K562 (cell line): ENCODE results near the gene NUP153. TPM values are rescaled to one million over a fixed set of nuclear protein-coding genes. Genes with fewer than 3 reads are reported as not detected.
A peak's percentile ranks its signal among the peaks of the same experiment; 100 is the strongest.

Experiments used
- BRF2 ChIP-seq: IDR thresholded peaks from 3 replicates; pipeline ENCODE4 v1.6.1; 2011; ENCODE audit warnings: borderline replicate concordance, mild to moderate bottlenecking; ENCODE audit not compliant: insufficient read length, insufficient read depth
- CTBP1 ChIP-seq: fragments of 450-650 bp; IDR thresholded peaks from 2 replicates; pipeline ENCODE4 v1.6.1; 2016; ENCODE audit warnings: borderline replicate concordance
- ETV6 ChIP-seq, 3 experiments: fragments of 150-350 bp in 1 of 3; sonication (generic) in 1 of 3; formaldehyde crosslinking in 1 of 3; IDR thresholded peaks; 2 replicates each; pipeline versions ENCODE4 v1.6.1 to v1.8.0; 2014 to 2022; ENCODE audit warnings: borderline replicate concordance in 2 of 3, low read depth in 2 of 3, antibody characterized with exemption in 1 of 3, low read length in 1 of 3, mild to moderate bottlenecking in 1 of 3, missing genetic modification reagents in 1 of 3
- EWSR1 ChIP-seq: fragments of 450-650 bp; IDR thresholded peaks from 2 replicates; pipeline ENCODE4 v1.6.1; 2018; ENCODE audit warnings: borderline replicate concordance, mild to moderate bottlenecking, low read depth, moderate library complexity; ENCODE audit not compliant: partially characterized antibody
- FOXA3 ChIP-seq, 2 experiments: fragments of 450-650 bp in 1 of 2; sonication (generic) in 1 of 2; formaldehyde crosslinking; IDR thresholded peaks in 1 of 2; conservative IDR thresholded peaks in 1 of 2; 2 replicates each; pipeline versions ENCODE4 v1.4.0 to v1.8.0; 2020 to 2022; ENCODE audit warnings: mild to moderate bottlenecking in 2 of 2, missing genetic modification reagents in 1 of 2
- IRF2 ChIP-seq: sonication (generic); formaldehyde crosslinking; IDR thresholded peaks from 2 replicates; pipeline ENCODE4 v1.8.1; 2022; ENCODE audit warnings: mild to moderate bottlenecking, missing genetic modification reagents
- MAFG ChIP-seq: fragments of 450-650 bp; conservative IDR thresholded peaks from 2 replicates; pipeline ENCODE4 v1.6.1; 2016; ENCODE audit warnings: missing genetic modification characterization, missing compliant biosample characterization
- NBN ChIP-seq: fragments of 450-650 bp; IDR thresholded peaks from 2 replicates; pipeline ENCODE4 v1.6.1; 2016; ENCODE audit warnings: low read depth, mild to moderate bottlenecking
- NFE2L1 ChIP-seq: fragments of 450-650 bp; IDR thresholded peaks from 2 replicates; pipeline ENCODE4 v1.6.1; 2016; ENCODE audit warnings: missing genetic modification characterization, low read depth, mild to moderate bottlenecking, missing compliant biosample characterization, moderate library complexity, borderline replicate concordance
- NFYB ChIP-seq: IDR thresholded peaks from 2 replicates; pipeline ENCODE4 v1.6.1; 2011; ENCODE audit warnings: mild to moderate bottlenecking, moderate library complexity; ENCODE audit not compliant: insufficient read length; ENCODE audit errors: extremely low read depth
- PHF8 ChIP-seq: fragments of 200-600 bp; sonication (generic); IDR thresholded peaks from 2 replicates; pipeline ENCODE4 v1.6.1; 2012; ENCODE audit warnings: mixed run types, mild to moderate bottlenecking, inconsistent platforms, low read length, moderate library complexity, borderline replicate concordance
- RB1 ChIP-seq: fragments of 450-650 bp; IDR thresholded peaks from 2 replicates; pipeline ENCODE4 v1.6.1; 2017; ENCODE audit warnings: low read depth, mild to moderate bottlenecking
- TCF15 ChIP-seq: fragments of 250-450 bp; sonication (Bioruptor Pico); IDR thresholded peaks from 2 replicates; pipeline ENCODE4 v1.8.0; 2022; ENCODE audit warnings: moderate library complexity, mild to moderate bottlenecking, inconsistent platforms
- THRAP3 ChIP-seq: fragments of 450-650 bp; IDR thresholded peaks from 2 replicates; pipeline ENCODE4 v1.6.1; 2016; ENCODE audit warnings: mild to moderate bottlenecking, inconsistent platforms, borderline replicate concordance
- ZBED1 ChIP-seq: IDR thresholded peaks from 2 replicates; pipeline ENCODE4 v1.6.1; 2014
- ZKSCAN8 ChIP-seq: fragments of 200-800 bp; sonication (Bioruptor generic); IDR thresholded peaks from 2 replicates; pipeline ENCODE4 v1.6.1; 2016; ENCODE audit warnings: missing genetic modification characterization, missing compliant biosample characterization
- ZNF217 ChIP-seq: sonication (generic); formaldehyde crosslinking; IDR thresholded peaks from 2 replicates; pipeline ENCODE4 v1.8.0; 2022; ENCODE audit warnings: mild to moderate bottlenecking, missing genetic modification reagents
- polyA plus RNA-seq, 8 experiments: library from polyadenylated mRNA; depleted of rRNA in 4 of 8; stranded (reverse) in 5 of 8; unstranded in 3 of 8; fragments of >200 nt; fragmentation: Nextera tagmentation in 2 of 8; fragmentation: Illumina TruSeq in 1 of 8; extraction: Ambion mirVana in 2 of 8; extraction: Trizol in 1 of 8; gene quantifications; 2 replicates each; pipeline versions ENCODE4 v1.2.1 to v1.2.3, GENCODE V29; 2011 to 2014; ENCODE audit warnings: inconsistent platforms in 1 of 8, missing spikeins in 1 of 8
- total RNA-seq, 7 experiments: library from RNA; depleted of rRNA in 6 of 7; stranded (reverse); fragments of >200 nt in 6 of 7; fragmentation: Illumina TruSeq in 2 of 7; extraction: Trizol in 2 of 7; gene quantifications; 2 replicates each; pipeline versions ENCODE4 v1.2.1 to v1.2.3, GENCODE V29; 2011 to 2021; ENCODE audit warnings: low replicate concordance in 1 of 7
- TF ChIP-seq, protein P1 (sequence below), 2 experiments: fragments of 200-800 bp in 1 of 2; sonication (Bioruptor generic) in 1 of 2; sonication (generic) in 1 of 2; formaldehyde crosslinking in 1 of 2; IDR thresholded peaks in 1 of 2; conservative IDR thresholded peaks in 1 of 2; 2 replicates each; pipeline versions ENCODE4 v1.5.0 to v1.6.1; 2016 to 2020; ENCODE audit warnings: missing compliant biosample characterization in 1 of 2, missing genetic modification characterization in 1 of 2, missing genetic modification reagents in 1 of 2
- TF ChIP-seq, protein P2 (sequence below): IDR thresholded peaks from 2 replicates; pipeline ENCODE4 v1.6.1; 2011; ENCODE audit not compliant: insufficient read length; ENCODE audit errors: extremely low read depth
- TF ChIP-seq, protein P3 (sequence below): sonication (generic); formaldehyde crosslinking; IDR thresholded peaks from 2 replicates; pipeline ENCODE4 v1.8.1; 2023; ENCODE audit warnings: mild to moderate bottlenecking, missing genetic modification reagents

NUP153 gene
- total and polyA plus RNA-seq, 9 of the 15 experiments (the other 6 are each of a cell fraction or from before 2014, with no cell fraction given): 21.9 to 110 (median 84.8) TPM

- no peak for TF ChIP-seq TCF15 (CRISPR knock-in tag)
- peak; percentile 60 for TF ChIP-seq NBN
- TF ChIP-seq ZKSCAN8 (CRISPR knock-in tag): no peak
- TF ChIP-seq ETV6 (IDR thresholded peaks at IDR 0.05; ENCODE audit: borderline replicate concordance in 1 of 2, low read depth in 2 of 2, low read length in 1 of 2): no peak
- no peak for TF ChIP-seq ETV6 (CRISPR knock-in tag; IDR thresholded peaks at IDR 0.05; ENCODE audit: borderline replicate concordance)
- TF ChIP-seq BRF2: no peak
- no peak for TF ChIP-seq EWSR1
- no peak for TF ChIP-seq IRF2 (CRISPR knock-in tag)
- no peak for TF ChIP-seq NFYB
- TF ChIP-seq RB1: peak; percentile 19; the same call in 1 of the 2 replicates
- TF ChIP-seq FOXA3 (CRISPR knock-in tag; conservative IDR thresholded peaks at IDR 0.05 in 1 of 2, IDR thresholded peaks at IDR 0.05 in 1 of 2): peak; percentile 47 to 85; a peak in 3 of 4 replicates
- TF ChIP-seq NFE2L1 (tag): no peak
- no peak for TF ChIP-seq ZNF217 (CRISPR knock-in tag)
- TF ChIP-seq THRAP3: no peak
- peak; percentile 40 for TF ChIP-seq CTBP1
- TF ChIP-seq, protein P1, sequence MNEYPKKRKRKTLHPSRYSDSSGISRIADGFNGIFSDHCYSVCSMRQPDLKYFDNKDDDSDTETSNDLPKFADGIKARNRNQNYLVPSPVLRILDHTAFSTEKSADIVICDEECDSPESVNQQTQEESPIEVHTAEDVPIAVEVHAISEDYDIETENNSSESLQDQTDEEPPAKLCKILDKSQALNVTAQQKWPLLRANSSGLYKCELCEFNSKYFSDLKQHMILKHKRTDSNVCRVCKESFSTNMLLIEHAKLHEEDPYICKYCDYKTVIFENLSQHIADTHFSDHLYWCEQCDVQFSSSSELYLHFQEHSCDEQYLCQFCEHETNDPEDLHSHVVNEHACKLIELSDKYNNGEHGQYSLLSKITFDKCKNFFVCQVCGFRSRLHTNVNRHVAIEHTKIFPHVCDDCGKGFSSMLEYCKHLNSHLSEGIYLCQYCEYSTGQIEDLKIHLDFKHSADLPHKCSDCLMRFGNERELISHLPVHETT (CRISPR knock-in tag; conservative IDR thresholded peaks at IDR 0.05 in 1 of 2, IDR thresholded peaks at IDR 0.05 in 1 of 2): peak in 1 of 2 experiments; percentile 74; a peak in 2 of 4 replicates
- TF ChIP-seq, protein P2, sequence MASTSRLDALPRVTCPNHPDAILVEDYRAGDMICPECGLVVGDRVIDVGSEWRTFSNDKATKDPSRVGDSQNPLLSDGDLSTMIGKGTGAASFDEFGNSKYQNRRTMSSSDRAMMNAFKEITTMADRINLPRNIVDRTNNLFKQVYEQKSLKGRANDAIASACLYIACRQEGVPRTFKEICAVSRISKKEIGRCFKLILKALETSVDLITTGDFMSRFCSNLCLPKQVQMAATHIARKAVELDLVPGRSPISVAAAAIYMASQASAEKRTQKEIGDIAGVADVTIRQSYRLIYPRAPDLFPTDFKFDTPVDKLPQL: no peak
- TF ChIP-seq, protein P3, sequence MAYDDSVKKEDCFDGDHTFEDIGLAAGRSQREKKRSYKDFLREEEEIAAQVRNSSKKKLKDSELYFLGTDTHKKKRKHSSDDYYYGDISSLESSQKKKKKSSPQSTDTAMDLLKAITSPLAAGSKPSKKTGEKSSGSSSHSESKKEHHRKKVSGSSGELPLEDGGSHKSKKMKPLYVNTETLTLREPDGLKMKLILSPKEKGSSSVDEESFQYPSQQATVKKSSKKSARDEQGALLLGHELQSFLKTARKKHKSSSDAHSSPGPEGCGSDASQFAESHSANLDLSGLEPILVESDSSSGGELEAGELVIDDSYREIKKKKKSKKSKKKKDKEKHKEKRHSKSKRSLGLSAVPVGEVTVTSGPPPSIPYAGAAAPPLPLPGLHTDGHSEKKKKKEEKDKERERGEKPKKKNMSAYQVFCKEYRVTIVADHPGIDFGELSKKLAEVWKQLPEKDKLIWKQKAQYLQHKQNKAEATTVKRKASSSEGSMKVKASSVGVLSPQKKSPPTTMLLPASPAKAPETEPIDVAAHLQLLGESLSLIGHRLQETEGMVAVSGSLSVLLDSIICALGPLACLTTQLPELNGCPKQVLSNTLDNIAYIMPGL (CRISPR knock-in tag): no peak; the same call in 1 of the 2 replicates
- TF ChIP-seq PHF8: peak; percentile 88; the same call in 1 of the 2 replicates
- 0 out of 2 replicates have a peak, but pooled peaks have one; percentile 48 for TF ChIP-seq ZBED1
- TF ChIP-seq MAFG (tag): no peak
Measured at GRCh38 chr6:17599877-17600526, 106.7 kb downstream of the NUP153 start, which contains the start of gene FAM8A1 (continued).
